SK-N-SH (cell line): Measurements from ENCODE around the gene CPT1B. TPM values are rescaled to one million over a fixed set of nuclear protein-coding genes. Genes with fewer than 3 reads are reported as not detected.

Experiments used
- CTCF ChIA-PET: fragments of 300-600, 350-600 bp; formaldehyde crosslinking; extraction: SDS; loops from one replicate; lab custom pipeline; 2021; lab: Yijun Ruan, JAX
- POLR2A ChIA-PET: fragments of 350-600 bp; sonication (Branson Sonifier 250); formaldehyde crosslinking; extraction: SDS; loops from one replicate; lab custom pipeline; 2020; ENCODE audit warnings: antibody characterized with exemption, inconsistent platforms; lab: Yijun Ruan, JAX
- DNase-seq: peaks from one replicate; pipeline ENCODE4 v3.0.0; 2012
- H2AFZ ChIP-seq: fragments of 200-600 bp; sonication (generic); 2 replicates; pipeline ENCODE4 v1.8.1; 2016; ENCODE audit warnings: antibody characterized with exemption, mild to moderate bottlenecking, low read depth
- H3F3A ChIP-seq: fragments of 200-600 bp; sonication (generic); replicated peaks from 2 replicates; pipeline ENCODE3; 2016; ENCODE audit warnings: antibody characterized with exemption, mild to moderate bottlenecking; ENCODE audit not compliant: insufficient read depth
- H3K27ac ChIP-seq, 2 experiments: fragments of 200-500 bp in 1 of 2; fragments of 200-600 bp in 1 of 2; sonication (Bioruptor generic) in 1 of 2; sonication (generic), shearing (Covaris generic) in 1 of 2; 2 replicates each; pipeline versions ENCODE4 v1.5.1 to v1.6.1; 2014 to 2016; ENCODE audit warnings: low read depth in 2 of 2, inconsistent platforms in 1 of 2, low read length in 1 of 2, mild to moderate bottlenecking in 1 of 2, mixed read lengths in 1 of 2
- H3K27me3 ChIP-seq: fragments of 200-600 bp; sonication (generic), shearing (Covaris generic); 2 replicates; pipeline ENCODE4 v1.6.1; 2016; ENCODE audit warnings: mixed run types; ENCODE audit not compliant: insufficient read depth
- H3K36me3 ChIP-seq, 2 experiments: fragments of 200-500 bp in 1 of 2; fragments of 200-600 bp in 1 of 2; sonication (Bioruptor generic) in 1 of 2; sonication (generic) in 1 of 2; replicated peaks in 1 of 2; 2 replicates each; pipeline versions ENCODE3 to v1.5.1; 2014 to 2016; ENCODE audit warnings: low read length in 1 of 2, mild to moderate bottlenecking in 1 of 2; ENCODE audit not compliant: insufficient read depth in 2 of 2, control insufficient read depth in 1 of 2
- H3K4me1 ChIP-seq, 2 experiments: fragments of 200-500 bp in 1 of 2; fragments of 200-600 bp in 1 of 2; sonication (Bioruptor generic) in 1 of 2; sonication (generic), shearing (Covaris generic) in 1 of 2; 2 replicates each; pipeline versions ENCODE4 v1.5.1 to v1.6.1; 2014 to 2016; ENCODE audit warnings: low read depth in 1 of 2, low read length in 1 of 2, mixed run types in 1 of 2; ENCODE audit not compliant: insufficient read depth in 2 of 2, control insufficient read depth in 1 of 2
- H3K4me2 ChIP-seq: fragments of 200-600 bp; sonication (generic), shearing (Covaris generic); 2 replicates; pipeline ENCODE4 v1.6.1; 2017; ENCODE audit warnings: mixed run types
- H3K4me3 ChIP-seq, 2 experiments: fragments of 200-500 bp in 1 of 2; fragments of 200-600 bp in 1 of 2; sonication (Bioruptor generic) in 1 of 2; sonication (generic), shearing (Covaris generic) in 1 of 2; 2 replicates each; pipeline versions ENCODE4 v1.5.1 to v1.8.1; 2014 to 2016; ENCODE audit warnings: low read depth in 2 of 2, inconsistent platforms in 1 of 2, low read length in 1 of 2, mild to moderate bottlenecking in 1 of 2, mixed read lengths in 1 of 2, moderate library complexity in 1 of 2
- H3K79me2 ChIP-seq: fragments of 200-600 bp; sonication (generic); 2 replicates; pipeline ENCODE4 v1.8.1; 2017; ENCODE audit warnings: mild to moderate bottlenecking; ENCODE audit not compliant: insufficient read depth
- H3K9ac ChIP-seq: fragments of 200-600 bp; sonication (generic); 2 replicates; pipeline ENCODE4 v1.6.1; 2017; ENCODE audit warnings: mixed run types
- H3K9me2 ChIP-seq: fragments of 200-600 bp; sonication (generic); 2 replicates; pipeline ENCODE4 v1.6.1; 2017; ENCODE audit warnings: mixed run types
- H3K9me3 ChIP-seq: fragments of 200-600 bp; sonication (generic); 2 replicates; pipeline ENCODE4 v1.6.1; 2017; ENCODE audit warnings: mixed run types, mild to moderate bottlenecking, moderate library complexity
- H4K20me1 ChIP-seq: fragments of 200-600 bp; sonication (generic); 2 replicates; pipeline ENCODE4 v1.6.1; 2017; ENCODE audit warnings: mild to moderate bottlenecking, mixed run types; ENCODE audit not compliant: insufficient read depth
- EP300 ChIP-seq, 2 experiments: IDR thresholded peaks; 2 replicates each; pipeline versions ENCODE4 v1.4.0 to v1.6.1; 2012; ENCODE audit warnings: borderline replicate concordance in 1 of 2, low read depth in 1 of 2, low read length in 1 of 2
- EZH2phosphoT487 ChIP-seq: fragments of 200-600 bp; sonication (generic); IDR thresholded peaks from 2 replicates; pipeline ENCODE4 v1.6.1; 2017; ENCODE audit warnings: low read depth, mixed run types, mild to moderate bottlenecking, antibody characterized with exemption, moderate library complexity, borderline replicate concordance
- FOXJ3 ChIP-seq: sonication (generic); formaldehyde crosslinking; IDR thresholded peaks from 2 replicates; pipeline ENCODE4 v1.5.1; 2020; ENCODE audit warnings: mild to moderate bottlenecking, missing genetic modification reagents
- JUND ChIP-seq: IDR thresholded peaks from 2 replicates; pipeline ENCODE4 v1.4.0; 2012
- MEF2A ChIP-seq: IDR thresholded peaks from 2 replicates; pipeline ENCODE4 v1.4.0; 2012; ENCODE audit warnings: low read depth, borderline replicate concordance
- NRF1 ChIP-seq: IDR thresholded peaks from 2 replicates; pipeline ENCODE4 v1.6.1; 2012; ENCODE audit warnings: low read depth, mild to moderate bottlenecking, low read length
- POLR2AphosphoS5 ChIP-seq: IDR thresholded peaks from 2 replicates; pipeline ENCODE4 v1.6.1; 2012; ENCODE audit warnings: low read depth, low read length
- RAD21 ChIP-seq: IDR thresholded peaks from 2 replicates; pipeline ENCODE4 v1.6.1; 2012; ENCODE audit warnings: mild to moderate bottlenecking, low read length
- RCOR1 ChIP-seq: fragments of 150-350 bp; IDR thresholded peaks from 2 replicates; pipeline ENCODE4 v1.6.1; 2017; ENCODE audit warnings: antibody characterized with exemption, low read length
- RFX5 ChIP-seq: IDR thresholded peaks from 2 replicates; pipeline ENCODE4 v1.6.1; 2012; ENCODE audit warnings: mild to moderate bottlenecking, improper control_type of control experiment, low read length
- RXRA ChIP-seq: IDR thresholded peaks from 2 replicates; pipeline ENCODE4 v1.4.0; 2012; ENCODE audit warnings: low read depth, mild to moderate bottlenecking, borderline replicate concordance
- TAF1 ChIP-seq: IDR thresholded peaks from 2 replicates; pipeline ENCODE4 v1.6.1; 2012; ENCODE audit warnings: low read depth, mild to moderate bottlenecking, low read length, moderate library complexity, borderline replicate concordance
- TEAD4 ChIP-seq: IDR thresholded peaks from 2 replicates; pipeline ENCODE4 v1.4.0; 2012; ENCODE audit warnings: mild to moderate bottlenecking, borderline replicate concordance; ENCODE audit not compliant: insufficient read depth
- YY1 ChIP-seq: IDR thresholded peaks from 2 replicates; pipeline ENCODE4 v1.4.0; 2012; ENCODE audit warnings: low read depth, mild to moderate bottlenecking
- WGBS: methylation state at CpG from one replicate; pipeline ENCODE4 v1.1.6; 2017; ENCODE audit warnings: low lambda C conversion rate; 5-methylcytosine and 5-hydroxymethylcytosine counted together
- polyA plus RNA-seq, 3 experiments: library from polyadenylated mRNA; depleted of rRNA; stranded (reverse); fragments of >200 nt; gene quantifications; 2 replicates each; pipeline ENCODE4 v1.2.3, GENCODE V29; 2012
- TF ChIP-seq, protein P1 (sequence below): fragments of 150-350 bp; IDR thresholded peaks from 2 replicates; pipeline ENCODE4 v1.6.1; 2016; ENCODE audit warnings: mild to moderate bottlenecking, low read depth, low read length
- TF ChIP-seq, protein P2 (sequence below): IDR thresholded peaks from 2 replicates; pipeline ENCODE4; 2012
- TF ChIP-seq, protein P3 (sequence below): fragments of 200-600 bp; sonication (generic); IDR thresholded peaks from 2 replicates; pipeline ENCODE4 v1.6.1; 2017; ENCODE audit warnings: antibody characterized with exemption, mild to moderate bottlenecking, moderate library complexity

Gene CPT1B
- polyA plus RNA-seq, 1 of the 3 experiments (the other 2 are of a cell fraction): 33.2 TPM

DNA sequence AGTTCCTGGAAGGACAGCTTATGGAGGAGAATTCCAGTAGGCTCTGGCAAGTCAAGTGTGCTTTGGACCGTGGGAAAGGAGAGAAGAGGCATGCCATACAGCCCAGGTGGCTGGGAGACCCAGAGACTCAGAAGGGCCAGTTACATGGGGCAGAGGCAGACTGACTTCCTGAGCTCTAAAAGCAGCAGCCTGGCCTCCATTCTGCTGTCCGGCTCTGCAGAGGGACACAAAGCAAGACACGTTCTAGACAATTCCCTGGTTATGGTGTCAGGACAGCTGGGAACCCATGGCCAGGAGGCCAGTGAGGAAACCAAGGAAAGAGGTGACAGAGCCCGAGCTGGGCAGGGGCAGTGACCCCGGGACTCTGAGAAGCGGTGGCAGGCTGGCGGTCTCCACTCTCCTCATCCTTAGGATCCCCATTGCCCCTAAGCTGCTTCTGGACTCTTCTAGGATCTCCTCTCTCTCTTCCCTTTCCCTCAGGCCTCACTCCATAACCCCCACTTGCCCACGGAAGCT is 2.7 kb downstream of the CPT1B start:
- Histone ChIP-seq H3K36me3 (peaks cover 0 to 71% of the 10 kb centered on the region in 2 experiments), H3K27me3 (no peaks in the 10 kb centered on the region), H2AFZ (no peak overlapping the region), H3K4me2 (no peak overlapping the region), H3K9me2 (no peaks in the 10 kb centered on the region), H3K27ac (no peak overlapping the region), H3K9me3 (no peaks in the 10 kb centered on the region), H3K79me2 (no peaks in the 10 kb centered on the region), H3K4me3 (no peak overlapping the region), H3K9ac (no peak overlapping the region), H3F3A (no peaks in the 10 kb centered on the region), H3K4me1 (no peaks in the 10 kb centered on the region), H4K20me1 (no peaks in the 10 kb centered on the region)
- CTCF ChIA-PET: interaction anchor here (1.1 to 9.0 kb wide), 4 partner anchors 11 to 50 kb away, joined by 3 to 73 read pairs (median 10); partner anchors contain the start of genes SCO2 and SYCE3
- TF ChIP-seq, protein P1, sequence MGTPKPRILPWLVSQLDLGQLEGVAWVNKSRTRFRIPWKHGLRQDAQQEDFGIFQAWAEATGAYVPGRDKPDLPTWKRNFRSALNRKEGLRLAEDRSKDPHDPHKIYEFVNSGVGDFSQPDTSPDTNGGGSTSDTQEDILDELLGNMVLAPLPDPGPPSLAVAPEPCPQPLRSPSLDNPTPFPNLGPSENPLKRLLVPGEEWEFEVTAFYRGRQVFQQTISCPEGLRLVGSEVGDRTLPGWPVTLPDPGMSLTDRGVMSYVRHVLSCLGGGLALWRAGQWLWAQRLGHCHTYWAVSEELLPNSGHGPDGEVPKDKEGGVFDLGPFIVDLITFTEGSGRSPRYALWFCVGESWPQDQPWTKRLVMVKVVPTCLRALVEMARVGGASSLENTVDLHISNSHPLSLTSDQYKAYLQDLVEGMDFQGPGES: no peak
- no peak for TF ChIP-seq RCOR1
- TF ChIP-seq RFX5: no peak
- TF ChIP-seq EP300 (IDR thresholded peaks at IDR 0.05; ENCODE audit: borderline replicate concordance in 1 of 2, low read depth in 1 of 2, low read length in 1 of 2): no peak
- no peak for TF ChIP-seq YY1
- TF ChIP-seq MEF2A: no peak
- 93% methylated on average over 8 of the region's 8 CpGs for WGBS
- no peak for DNase-seq
- POLR2A ChIA-PET: interaction anchor here (1.2 kb wide), 1 partner anchor 11 kb away, joined by 7 read pairs; no protein-coding TSS in a partner anchor

DNA sequence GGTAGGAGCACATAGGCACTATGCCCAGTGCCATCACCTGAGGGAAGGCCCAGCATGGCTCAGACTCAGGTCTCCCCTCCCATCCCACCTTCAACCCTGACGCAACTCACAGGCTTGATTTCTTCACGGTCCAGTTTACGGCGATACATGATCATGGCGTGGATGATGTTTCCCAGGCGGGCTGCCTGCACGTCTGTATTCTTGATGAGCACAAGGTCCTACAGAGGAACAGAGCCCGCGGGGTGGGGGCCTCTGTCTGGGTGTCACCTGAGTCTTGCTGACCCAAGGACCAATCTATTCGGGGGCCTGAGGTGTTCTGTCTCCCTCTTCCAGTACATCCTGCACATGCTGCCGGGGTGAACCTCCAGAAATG is 3.9 kb downstream of the CPT1B start:
- Histone ChIP-seq H2AFZ (no peak overlapping the region), H3K4me3 (no peak overlapping the region), H3K9me2 (no peaks in the 10 kb centered on the region), H3K4me1 (no peaks in the 10 kb centered on the region), H3K4me2 (no peak overlapping the region)
- POLR2A ChIA-PET: no interaction called here
- CTCF ChIA-PET: interaction anchor here (2.8 to 9.0 kb wide), 2 partner anchors 10 to 47 kb away, joined by 16 to 73 read pairs; partner anchors contain the start of gene SYCE3
- WGBS: 97% methylated on average over 6 of the region's 11 CpGs
- TF ChIP-seq, protein P2, sequence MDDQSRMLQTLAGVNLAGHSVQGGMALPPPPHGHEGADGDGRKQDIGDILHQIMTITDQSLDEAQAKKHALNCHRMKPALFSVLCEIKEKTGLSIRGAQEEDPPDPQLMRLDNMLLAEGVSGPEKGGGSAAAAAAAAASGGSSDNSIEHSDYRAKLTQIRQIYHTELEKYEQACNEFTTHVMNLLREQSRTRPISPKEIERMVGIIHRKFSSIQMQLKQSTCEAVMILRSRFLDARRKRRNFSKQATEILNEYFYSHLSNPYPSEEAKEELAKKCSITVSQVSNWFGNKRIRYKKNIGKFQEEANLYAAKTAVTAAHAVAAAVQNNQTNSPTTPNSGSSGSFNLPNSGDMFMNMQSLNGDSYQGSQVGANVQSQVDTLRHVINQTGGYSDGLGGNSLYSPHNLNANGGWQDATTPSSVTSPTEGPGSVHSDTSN: no peak
- TF ChIP-seq TAF1 (no peak), JUND (no peak), RFX5 (no peak), NRF1 (no peak), YY1 (no peak), POLR2AphosphoS5 (no peak), RAD21 (no peak), EZH2phosphoT487 (no peak), FOXJ3 (CRISPR knock-in tag) (no peak), RXRA (no peak), TEAD4 (no peak)
- TF ChIP-seq, protein P3, sequence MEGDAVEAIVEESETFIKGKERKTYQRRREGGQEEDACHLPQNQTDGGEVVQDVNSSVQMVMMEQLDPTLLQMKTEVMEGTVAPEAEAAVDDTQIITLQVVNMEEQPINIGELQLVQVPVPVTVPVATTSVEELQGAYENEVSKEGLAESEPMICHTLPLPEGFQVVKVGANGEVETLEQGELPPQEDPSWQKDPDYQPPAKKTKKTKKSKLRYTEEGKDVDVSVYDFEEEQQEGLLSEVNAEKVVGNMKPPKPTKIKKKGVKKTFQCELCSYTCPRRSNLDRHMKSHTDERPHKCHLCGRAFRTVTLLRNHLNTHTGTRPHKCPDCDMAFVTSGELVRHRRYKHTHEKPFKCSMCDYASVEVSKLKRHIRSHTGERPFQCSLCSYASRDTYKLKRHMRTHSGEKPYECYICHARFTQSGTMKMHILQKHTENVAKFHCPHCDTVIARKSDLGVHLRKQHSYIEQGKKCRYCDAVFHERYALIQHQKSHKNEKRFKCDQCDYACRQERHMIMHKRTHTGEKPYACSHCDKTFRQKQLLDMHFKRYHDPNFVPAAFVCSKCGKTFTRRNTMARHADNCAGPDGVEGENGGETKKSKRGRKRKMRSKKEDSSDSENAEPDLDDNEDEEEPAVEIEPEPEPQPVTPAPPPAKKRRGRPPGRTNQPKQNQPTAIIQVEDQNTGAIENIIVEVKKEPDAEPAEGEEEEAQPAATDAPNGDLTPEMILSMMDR: no peak
- TF ChIP-seq, all 33 proteins: peak for 0
- no peaks in the 10 kb centered on the region for H3K79me2 ChIP-seq
- peaks cover 0 to 73% of the 10 kb centered on the region in 2 experiments for H3K36me3 ChIP-seq
- H3K27ac ChIP-seq: no peak overlapping the region
- no peaks in the 10 kb centered on the region for H3F3A ChIP-seq
- no peaks in the 10 kb centered on the region for H3K27me3 ChIP-seq
- H4K20me1 ChIP-seq: no peaks in the 10 kb centered on the region
- H3K9ac ChIP-seq: no peak overlapping the region
- DNase-seq: no peak
- H3K9me3 ChIP-seq: no peaks in the 10 kb centered on the region
